Neural progenitor cell (in vitro differentiated cells): ENCODE results near the gene PSG1. TPM values are rescaled to one million over a fixed set of nuclear protein-coding genes. Genes with fewer than 3 reads are reported as not detected.
"Not testable (repeated sequence)": the region's sequence is repeated elsewhere in the genome, so short reads cannot be mapped to it uniquely, and the experiment has no call there.

Experiments
- DNase-seq: peaks from one replicate; pipeline ENCODE4 v3.0.0-alpha.2; 2016; ENCODE audit warnings: low spot score
- H2AFZ ChIP-seq: fragments of 200-600 bp; sonication (generic); replicated peaks from 2 replicates; pipeline ENCODE4 v1.6.1; 2016; ENCODE audit warnings: antibody characterized with exemption
- H3F3A ChIP-seq: fragments of 200-600 bp; sonication (generic); 2 replicates; pipeline ENCODE4 v1.6.1; 2016; ENCODE audit warnings: antibody characterized with exemption, low read depth
- H3K27ac ChIP-seq: fragments of 200-600 bp; sonication (generic); 2 replicates; pipeline ENCODE4 v1.5.1; 2016; ENCODE audit warnings: mild to moderate bottlenecking
- H3K27me3 ChIP-seq: fragments of 200-600 bp; sonication (generic); 2 replicates; pipeline ENCODE4 v1.6.1; 2016; ENCODE audit warnings: mild to moderate bottlenecking, moderate library complexity
- H3K36me3 ChIP-seq: fragments of 200-600 bp; sonication (generic); 2 replicates; pipeline ENCODE4 v1.5.1; 2016
- H3K4me1 ChIP-seq: fragments of 200-600 bp; sonication (generic); 2 replicates; pipeline ENCODE4 v1.6.1; 2016; ENCODE audit warnings: mixed run types
- H3K4me2 ChIP-seq: fragments of 200-600 bp; sonication (generic); 2 replicates; pipeline ENCODE4 v1.6.1; 2016
- H3K4me3 ChIP-seq: fragments of 200-600 bp; sonication (generic); 2 replicates; pipeline ENCODE4 v1.5.1; 2016
- H3K79me2 ChIP-seq: fragments of 200-600 bp; sonication (generic); 2 replicates; pipeline ENCODE4 v1.6.1; 2016; ENCODE audit warnings: low read depth
- H3K9ac ChIP-seq: fragments of 200-600 bp; sonication (generic); 2 replicates; pipeline ENCODE4 v1.6.1; 2016
- H3K9me3 ChIP-seq: fragments of 200-600 bp; sonication (generic); 2 replicates; pipeline ENCODE4 v1.5.1; 2016; ENCODE audit warnings: low read depth
- H4K20me1 ChIP-seq: fragments of 200-600 bp; sonication (generic); 2 replicates; pipeline ENCODE4 v1.6.1; 2016; ENCODE audit warnings: low read depth
- H3K27ac Mint-ChIP-seq: 3 replicates; pipeline ENCODE4 v1.8.0; 2021; ENCODE audit warnings: mixed read lengths
- H3K27me3 Mint-ChIP-seq: 2 replicates; pipeline ENCODE4 v1.8.0; 2022; ENCODE audit warnings: low read depth, mild to moderate bottlenecking, inconsistent platforms, moderate library complexity, mixed read lengths; ENCODE audit not compliant: insufficient read depth
- H3K36me3 Mint-ChIP-seq: 3 replicates; pipeline ENCODE4 v1.8.0; 2021; ENCODE audit warnings: mixed read lengths
- H3K4me1 Mint-ChIP-seq: 3 replicates; pipeline ENCODE4 v1.8.0; 2021; ENCODE audit warnings: mixed read lengths
- H3K4me3 Mint-ChIP-seq: 3 replicates; pipeline ENCODE4 v1.8.0; 2021; ENCODE audit warnings: mild to moderate bottlenecking, moderate library complexity, mixed read lengths
- H3K9me3 Mint-ChIP-seq: 3 replicates; pipeline ENCODE4 v1.8.0; 2020; ENCODE audit warnings: mixed read lengths
- total RNA-seq: library from RNA; depleted of rRNA; stranded (reverse); fragments of >200 nt; gene quantifications from 2 replicates; pipeline ENCODE4 v1.2.3, GENCODE V29; 2015; ENCODE audit warnings: low replicate concordance

Gene PSG1
- total RNA-seq, 1 donor from 2014 or later: not detected

- H2AFZ ChIP-seq, H3F3A ChIP-seq, H3K9me3 ChIP-seq, H3K27ac Mint-ChIP-seq, H4K20me1 ChIP-seq, H3K79me2 ChIP-seq, H3K36me3 Mint-ChIP-seq, H3K4me1 Mint-ChIP-seq, H3K4me2 ChIP-seq, H3K36me3 ChIP-seq, DNase-seq, H3K27me3 Mint-ChIP-seq, H3K4me3 ChIP-seq, H3K27me3 ChIP-seq, H3K9ac ChIP-seq, H3K4me1 ChIP-seq, H3K4me3 Mint-ChIP-seq, H3K27ac ChIP-seq: not testable (repeated sequence)
- H3K9me3 Mint-ChIP-seq: peaks cover 55% of the 10 kb centered on the region
These were observed 32.2 kb upstream of the PSG1 start for GRCh38 chr19:42911731-42912130.

- H3K9me3 ChIP-seq, H3K4me1 Mint-ChIP-seq, H3K79me2 ChIP-seq, H3K4me2 ChIP-seq, H3K4me3 ChIP-seq, H3K27ac Mint-ChIP-seq, H4K20me1 ChIP-seq, H3K9ac ChIP-seq, H3K36me3 Mint-ChIP-seq, H3F3A ChIP-seq, H3K27me3 Mint-ChIP-seq, H3K36me3 ChIP-seq, H3K4me3 Mint-ChIP-seq, H3K27ac ChIP-seq, DNase-seq, H2AFZ ChIP-seq, H3K27me3 ChIP-seq, H3K4me1 ChIP-seq: not testable (repeated sequence)
- H3K9me3 Mint-ChIP-seq: peaks cover 26% of the 10 kb centered on the region
These were observed 26.6 kb upstream of the PSG1 start for GRCh38 chr19:42906162-42906561.

DNA sequence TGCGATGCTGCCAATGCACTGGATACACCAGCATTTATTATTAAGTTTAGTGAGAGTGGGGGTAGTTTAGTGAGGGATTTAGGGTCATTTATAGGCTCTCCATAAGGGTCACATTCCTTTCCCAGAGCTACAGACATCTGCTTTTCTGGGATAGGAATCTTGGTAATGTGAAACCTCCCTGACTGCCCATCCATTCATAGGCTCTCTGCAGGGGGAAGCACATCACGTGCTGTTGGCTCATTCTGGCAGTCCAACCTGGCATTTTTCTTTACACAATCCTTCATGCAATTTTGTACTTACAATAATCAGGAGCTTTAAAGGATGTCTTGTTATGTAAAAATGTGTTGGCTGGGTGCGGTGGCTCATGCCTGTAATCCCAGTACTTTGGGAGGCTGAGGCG lies 21.0 kb upstream of the PSG1 start:
- H4K20me1 ChIP-seq, H3K4me2 ChIP-seq, H3F3A ChIP-seq, H3K36me3 Mint-ChIP-seq, H3K27me3 Mint-ChIP-seq, H3K9ac ChIP-seq, H3K79me2 ChIP-seq, H3K36me3 ChIP-seq, DNase-seq, H3K27ac ChIP-seq, H3K27ac Mint-ChIP-seq, H3K4me1 ChIP-seq, H3K4me1 Mint-ChIP-seq, H3K4me3 ChIP-seq, H3K4me3 Mint-ChIP-seq, H3K27me3 ChIP-seq, H3K9me3 ChIP-seq, H2AFZ ChIP-seq: not testable (repeated sequence)
- peaks cover 21% of the 10 kb centered on the region for H3K9me3 Mint-ChIP-seq

DNA sequence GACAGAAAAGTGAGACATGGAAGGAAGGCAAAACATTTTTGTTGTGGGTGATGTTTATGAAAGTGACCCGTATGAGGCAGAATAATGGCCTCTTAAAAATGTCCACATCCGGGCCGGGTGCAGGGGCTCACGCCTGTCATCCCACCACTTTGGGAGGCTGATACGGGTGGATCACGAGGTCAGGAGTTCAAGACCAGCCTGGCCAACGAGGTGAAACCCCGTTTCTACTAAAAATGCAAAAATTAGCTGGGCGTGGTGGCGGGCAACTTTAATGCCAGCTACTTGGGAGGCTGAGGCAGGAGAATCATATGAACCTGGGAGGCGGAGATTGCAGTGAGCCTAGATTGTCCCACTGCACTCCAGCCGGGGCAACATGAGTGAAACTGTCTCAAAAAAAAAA lies 20.2 kb upstream of the PSG1 start:
- H3K9me3 Mint-ChIP-seq: peaks cover 19% of the 10 kb centered on the region
- H3K36me3 Mint-ChIP-seq, H3K4me3 Mint-ChIP-seq, H3K9ac ChIP-seq, H2AFZ ChIP-seq, H3K4me3 ChIP-seq, H3K27me3 Mint-ChIP-seq, H3K27ac Mint-ChIP-seq, H4K20me1 ChIP-seq, H3K27ac ChIP-seq, H3K9me3 ChIP-seq, H3K4me1 ChIP-seq, H3K4me1 Mint-ChIP-seq, H3K27me3 ChIP-seq, H3F3A ChIP-seq, H3K36me3 ChIP-seq, H3K79me2 ChIP-seq, DNase-seq, H3K4me2 ChIP-seq: not testable (repeated sequence)

- H3K36me3 ChIP-seq, H3K27ac ChIP-seq, H3K27ac Mint-ChIP-seq, H3K27me3 ChIP-seq, H3K4me1 ChIP-seq, H3K4me1 Mint-ChIP-seq, H2AFZ ChIP-seq, H3K9ac ChIP-seq, H4K20me1 ChIP-seq, DNase-seq, H3K79me2 ChIP-seq, H3F3A ChIP-seq, H3K27me3 Mint-ChIP-seq, H3K4me3 ChIP-seq, H3K9me3 ChIP-seq, H3K4me3 Mint-ChIP-seq, H3K36me3 Mint-ChIP-seq, H3K4me2 ChIP-seq: not testable (repeated sequence)
- peaks cover 19% of the 10 kb centered on the region for H3K9me3 Mint-ChIP-seq
These were observed 19.6 kb upstream of the PSG1 start for GRCh38 chr19:42899110-42899509.

- not testable (repeated sequence) for H3K27ac Mint-ChIP-seq, H3F3A ChIP-seq, H4K20me1 ChIP-seq, H2AFZ ChIP-seq, H3K79me2 ChIP-seq, DNase-seq, H3K36me3 ChIP-seq, H3K4me1 Mint-ChIP-seq, H3K36me3 Mint-ChIP-seq, H3K9ac ChIP-seq, H3K27ac ChIP-seq, H3K27me3 Mint-ChIP-seq, H3K9me3 ChIP-seq, H3K27me3 ChIP-seq, H3K4me3 ChIP-seq, H3K4me2 ChIP-seq, H3K4me3 Mint-ChIP-seq, H3K4me1 ChIP-seq
- H3K9me3 Mint-ChIP-seq: peaks cover 19% of the 10 kb centered on the region
These were observed 19.1 kb upstream of the PSG1 start for GRCh38 chr19:42898656-42899055.

- not testable (repeated sequence) for H3K27me3 Mint-ChIP-seq, H3F3A ChIP-seq, H3K9me3 ChIP-seq, H2AFZ ChIP-seq, H3K4me3 Mint-ChIP-seq, H3K4me3 ChIP-seq, H3K79me2 ChIP-seq, H3K36me3 ChIP-seq, H3K4me1 Mint-ChIP-seq, H3K9ac ChIP-seq, H3K36me3 Mint-ChIP-seq, H3K4me1 ChIP-seq, H3K27ac ChIP-seq, H3K27me3 ChIP-seq, H3K27ac Mint-ChIP-seq, H4K20me1 ChIP-seq, H3K4me2 ChIP-seq, DNase-seq
- peaks cover 20% of the 10 kb centered on the region for H3K9me3 Mint-ChIP-seq
These were observed 18.2 kb upstream of the PSG1 start for GRCh38 chr19:42897729-42898128.

DNA sequence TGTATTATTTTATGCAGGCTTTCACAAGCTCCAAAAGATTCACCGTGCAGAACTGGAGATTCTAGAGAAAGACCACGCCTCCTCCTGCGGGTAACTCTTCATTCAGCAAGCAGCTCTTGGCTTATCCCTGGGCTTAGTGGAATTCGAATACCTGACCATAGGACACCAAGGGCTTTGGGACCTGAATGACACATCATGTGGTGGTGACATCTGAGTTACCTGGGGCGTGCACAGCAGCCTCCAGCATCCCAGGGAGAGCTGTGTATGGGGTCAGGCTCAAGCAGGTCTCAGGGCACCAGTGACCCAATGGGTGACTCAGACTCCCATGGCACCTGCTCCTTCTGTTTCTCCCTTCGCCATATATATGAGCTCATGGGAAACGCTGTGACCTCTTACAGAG lies 10.9 kb upstream of the PSG1 start:
- H3K36me3 Mint-ChIP-seq, H3K9ac ChIP-seq, H3K4me2 ChIP-seq, H3K27me3 ChIP-seq, H3F3A ChIP-seq, H3K27ac ChIP-seq, H3K27ac Mint-ChIP-seq, H3K4me3 ChIP-seq, H3K4me3 Mint-ChIP-seq, H3K79me2 ChIP-seq, H2AFZ ChIP-seq, H3K36me3 ChIP-seq, H4K20me1 ChIP-seq, DNase-seq, H3K4me1 Mint-ChIP-seq, H3K27me3 Mint-ChIP-seq, H3K4me1 ChIP-seq: not testable (repeated sequence)
- peaks cover 10% of the 10 kb centered on the region for H3K9me3 ChIP-seq
- H3K9me3 Mint-ChIP-seq: peaks cover 23% of the 10 kb centered on the region
